ENCODE results near the gene KDM4B. TPM values are rescaled to one million over a fixed set of nuclear protein-coding genes. Genes with fewer than 3 reads are reported as not detected.

Gene KDM4B
- total and polyA plus RNA-seq, 2 donors (not counting 1 experiment from before 2014, with no cell fraction given), result 75.5 to 205 TPM

- WGBS (ENCODE audit: insufficient coverage), result 96% methylated on average over 20 of the region's 27 CpGs
Measured at GRCh38 chr19:5112681-5113575, 144.0 kb downstream of the KDM4B start.

More at GRCh38 chr19:5112681-5113575, 144.0 kb downstream of the KDM4B start:
- Histone ChIP-seq H3K9ac (ENCODE audit: low read length) (no peak overlapping the region), H3K4me1 (ENCODE audit: control insufficient read depth in 2 of 2, insufficient read depth in 2 of 2, low read length in 2 of 2) (no peaks in the 10 kb centered on the region), H3K9me3 (ENCODE audit: control extremely low read depth in 1 of 3, control insufficient read depth in 2 of 3, insufficient read depth in 1 of 3, low read length in 2 of 3) (peaks cover 0 to 14% (median 5%) of the 10 kb centered on the region in 3 donors), H3K4me2 (replicated peaks; ENCODE audit: low read depth, low read length, poor library complexity, severe bottlenecking) (no peak overlapping the region), H3K27ac (ENCODE audit: low read length in 2 of 2) (no peak overlapping the region), H2AFZ (ENCODE audit: insufficient read depth, low read depth, low read length, poor library complexity, severe bottlenecking) (no peak overlapping the region), H3K36me3 (replicated peaks in 1 of 2; ENCODE audit: control extremely low read depth in 1 of 2, control insufficient read depth in 1 of 2, extremely low read depth in 1 of 2, insufficient read depth in 2 of 2, low read length in 1 of 2) (peaks cover 0 to 18% of the 10 kb centered on the region in 2 experiments), H4K20me1 (ENCODE audit: control insufficient read depth, insufficient read depth, low read length, poor library complexity, severe bottlenecking) (no peaks in the 10 kb centered on the region), H3K4me3 (ENCODE audit: control extremely low read depth in 1 of 5, extremely low read depth in 1 of 5, insufficient read depth in 1 of 5, low read depth in 2 of 5, low read length in 4 of 5) (no peak overlapping the region), H3K79me2 (ENCODE audit: control insufficient read depth, insufficient read depth, low read length) (no peaks in the 10 kb centered on the region), H3K27me3 (replicated peaks in 1 of 4; ENCODE audit: control extremely low read depth in 1 of 4, control insufficient read depth in 3 of 4, insufficient read depth in 4 of 4, low read length in 3 of 4) (no peaks in the 10 kb centered on the region)
- Mint-ChIP-seq H3K27ac (no peak overlapping the region), H3K4me3 (no peak overlapping the region), H3K27me3 (no peaks in the 10 kb centered on the region), H3K9me3 (ENCODE audit: insufficient read depth) (no peaks in the 10 kb centered on the region), H3K4me1 (peaks cover 6% of the 10 kb centered on the region)
- ATAC-seq (ENCODE audit: low read depth) (no peak), DNase-seq (no peak)
- CTCF ChIA-PET, result no interaction called here
- intact Hi-C loops (cut with micrococcal nuclease), result no loop called here
- POLR2A ChIA-PET, result interaction anchor here (0.7 kb wide), 1 partner anchor 16 kb away, joined by 5 read pairs; no protein-coding TSS in a partner anchor
- TF ChIP-seq CTCF (IDR thresholded peaks at IDR 0.05) (no peak), EZH2 (IDR thresholded peaks at IDR 0.05; ENCODE audit: borderline replicate concordance, insufficient read depth, low read depth, low read length, poor library complexity, severe bottlenecking) (no peak)

All from B cell (primary cell).